Vagina (tissue), 2 donors: ENCODE measurements around the gene GRN. TPM values are rescaled to one million over a fixed set of nuclear protein-coding genes. Genes with fewer than 3 reads are reported as not detected.
"Not testable (repeated sequence)": the region's sequence is repeated elsewhere in the genome, so short reads cannot be mapped to it uniquely, and the experiment has no call there.

Experiments used
- DNase-seq, 2 donors: peaks; one replicate each; pipeline ENCODE4 v3.0.0-alpha.2; 2017; ENCODE audit errors: extremely low spot score in 2 of 2
- H3K27ac ChIP-seq: fragments of 200-600 bp; sonication (generic); one replicate; pipeline ENCODE4 v1.5.1; 2019
- H3K27me3 ChIP-seq: fragments of 200-600 bp; sonication (generic); one replicate; pipeline ENCODE4 v1.5.1; 2019
- H3K36me3 ChIP-seq, 2 donors: fragments of 200-600 bp; sonication (generic); one replicate each; pipeline ENCODE4 v1.5.1; 2017 to 2019
- H3K4me1 ChIP-seq: fragments of 200-600 bp; sonication (generic); one replicate; pipeline ENCODE4 v1.5.1; 2019
- H3K4me3 ChIP-seq, 2 donors: fragments of 200-600 bp; sonication (generic); 1 replicate in 1 of 2; 2 replicates in 1 of 2; pipeline ENCODE4 v1.5.1; 2016 to 2019
- H3K9me3 ChIP-seq: fragments of 200-600 bp; sonication (generic); one replicate; pipeline ENCODE4 v1.5.1; 2019
- POLR2A ChIP-seq, 2 donors: fragments of 450-650 bp; IDR thresholded peaks; one replicate each; pipeline ENCODE4 v1.6.1; 2017; ENCODE audit warnings: antibody characterized with exemption in 2 of 2, mild to moderate bottlenecking in 2 of 2, moderate library complexity in 2 of 2
- POLR2AphosphoS5 ChIP-seq, 2 donors: sonication (generic); formaldehyde crosslinking; IDR thresholded peaks; one replicate each; pipeline ENCODE4 v1.9.0; 2017; ENCODE audit warnings: antibody characterized with exemption in 2 of 2, mild to moderate bottlenecking in 2 of 2, low read depth in 1 of 2; ENCODE audit not compliant: insufficient read depth in 1 of 2
- intact Hi-C: fragments of 100-400 bp; cut with DNase I; formaldehyde crosslinking; loops from one replicate; pipeline ENCODE4 v1.15.1; 2023
- total RNA-seq: library from RNA; depleted of rRNA; stranded (reverse); fragments of >200 nt; gene quantifications from one replicate; pipeline ENCODE4 v1.2.3, GENCODE V29; 2016
- TF ChIP-seq, protein P1 (sequence below), 3 experiments: fragments of 450-650 bp in 2 of 3; fragments of 200-600 bp in 1 of 3; sonication (generic) in 1 of 3; IDR thresholded peaks; one replicate each; pipeline ENCODE4 v1.5.1; 2017 to 2019; ENCODE audit warnings: antibody characterized with exemption in 3 of 3, mild to moderate bottlenecking in 2 of 3, moderate library complexity in 2 of 3

GRN gene
- total RNA-seq, 1 donor from 2014 or later = 268 TPM

DNA sequence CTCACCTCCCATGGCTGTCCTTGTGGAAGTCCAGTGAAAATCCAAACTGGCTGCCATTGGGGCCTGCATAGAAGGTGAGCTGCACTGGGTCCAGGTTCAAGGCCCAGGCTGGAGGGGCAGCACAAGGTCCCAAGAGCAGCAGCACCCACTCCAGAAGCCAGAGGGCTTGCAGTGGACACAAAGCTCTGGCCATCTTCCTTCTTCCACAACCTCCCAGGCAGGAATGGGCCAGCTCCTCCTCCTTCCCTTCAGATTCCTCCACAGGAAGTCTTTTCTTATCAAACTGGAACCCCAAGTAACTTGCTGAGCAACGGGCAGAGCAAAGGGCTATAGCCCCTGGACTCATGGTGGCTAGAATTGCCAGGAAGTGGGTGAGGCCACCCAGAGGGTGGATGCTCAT is 44.2 kb downstream of the GRN start, which contains the start of gene ITGA2B:
TSS of gene ITGA2B (minus strand) at position 369 of the 400 bp plus-strand sequence. CDS start at position 193, 176 bp downstream.
- H3K27ac ChIP-seq = no peak within 1 kb of the TSS
- DNase-seq = no peak
- no peaks in the 10 kb centered on the region for H3K36me3 ChIP-seq
- no peaks in the 10 kb centered on the region for H3K27me3 ChIP-seq
- TF ChIP-seq POLR2A (IDR thresholded peaks at IDR 0.05) (no peak), POLR2AphosphoS5 (IDR thresholded peaks at IDR 0.05; ENCODE audit: insufficient read depth in 1 of 2, low read depth in 1 of 2) (no peak)
- TF ChIP-seq, protein P1, sequence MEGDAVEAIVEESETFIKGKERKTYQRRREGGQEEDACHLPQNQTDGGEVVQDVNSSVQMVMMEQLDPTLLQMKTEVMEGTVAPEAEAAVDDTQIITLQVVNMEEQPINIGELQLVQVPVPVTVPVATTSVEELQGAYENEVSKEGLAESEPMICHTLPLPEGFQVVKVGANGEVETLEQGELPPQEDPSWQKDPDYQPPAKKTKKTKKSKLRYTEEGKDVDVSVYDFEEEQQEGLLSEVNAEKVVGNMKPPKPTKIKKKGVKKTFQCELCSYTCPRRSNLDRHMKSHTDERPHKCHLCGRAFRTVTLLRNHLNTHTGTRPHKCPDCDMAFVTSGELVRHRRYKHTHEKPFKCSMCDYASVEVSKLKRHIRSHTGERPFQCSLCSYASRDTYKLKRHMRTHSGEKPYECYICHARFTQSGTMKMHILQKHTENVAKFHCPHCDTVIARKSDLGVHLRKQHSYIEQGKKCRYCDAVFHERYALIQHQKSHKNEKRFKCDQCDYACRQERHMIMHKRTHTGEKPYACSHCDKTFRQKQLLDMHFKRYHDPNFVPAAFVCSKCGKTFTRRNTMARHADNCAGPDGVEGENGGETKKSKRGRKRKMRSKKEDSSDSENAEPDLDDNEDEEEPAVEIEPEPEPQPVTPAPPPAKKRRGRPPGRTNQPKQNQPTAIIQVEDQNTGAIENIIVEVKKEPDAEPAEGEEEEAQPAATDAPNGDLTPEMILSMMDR (IDR thresholded peaks at IDR 0.05) = no peak
- H3K9me3 ChIP-seq = no peaks in the 10 kb centered on the region
- intact Hi-C loops = no loop called here
- peaks cover 19% of the 10 kb centered on the region for H3K4me1 ChIP-seq
- no peak within 1 kb of the TSS for H3K4me3 ChIP-seq

DNA sequence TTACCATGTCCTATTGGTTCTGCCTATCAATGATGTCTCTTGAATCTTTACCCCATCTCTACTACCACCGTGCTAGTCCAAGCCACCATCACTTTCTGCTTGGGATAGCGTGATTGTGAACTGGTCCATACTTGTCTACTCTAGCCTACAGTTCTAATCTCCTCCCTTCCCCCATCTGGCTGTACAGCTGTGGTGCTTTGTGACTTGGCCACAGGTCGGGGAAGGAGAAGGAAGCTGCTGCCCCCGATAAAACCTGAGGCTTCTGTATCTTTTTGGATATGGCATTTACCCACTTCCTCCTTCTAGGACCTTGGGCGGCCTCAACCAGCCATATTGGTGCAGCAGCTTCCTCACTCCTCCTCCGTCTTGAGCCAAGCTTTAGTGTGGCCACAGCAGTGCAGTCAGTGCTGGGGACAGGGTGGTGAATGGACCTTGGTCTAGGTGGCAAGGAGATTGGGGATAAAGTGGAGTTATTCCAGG is 44.7 kb downstream of the GRN start:
- DNase-seq = no peak
- H3K4me3 ChIP-seq = no peak overlapping the region
- H3K27ac ChIP-seq = no peak overlapping the region
- TF ChIP-seq POLR2AphosphoS5 (IDR thresholded peaks at IDR 0.05; ENCODE audit: insufficient read depth in 1 of 2, low read depth in 1 of 2) (no peak), POLR2A (IDR thresholded peaks at IDR 0.05) (no peak)
- TF ChIP-seq, protein P1 (IDR thresholded peaks at IDR 0.05) = no peak
- no peaks in the 10 kb centered on the region for H3K36me3 ChIP-seq
- no peaks in the 10 kb centered on the region for H3K27me3 ChIP-seq
- peaks cover 14% of the 10 kb centered on the region for H3K4me1 ChIP-seq
- intact Hi-C loops = no loop called here
- no peaks in the 10 kb centered on the region for H3K9me3 ChIP-seq

GRCh38 chr17:44390250-44390870 is 45.3 kb downstream of the GRN start:
- DNase-seq = no peak
- no peaks in the 10 kb centered on the region for H3K9me3 ChIP-seq
- intact Hi-C loops = no loop called here
- peaks cover 0 to under 1% of the 10 kb centered on the region in 2 donors for H3K36me3 ChIP-seq
- no peak overlapping the region for H3K27ac ChIP-seq
- TF ChIP-seq, protein P1 (IDR thresholded peaks at IDR 0.05) = no peak
- TF ChIP-seq POLR2AphosphoS5 (IDR thresholded peaks at IDR 0.05; ENCODE audit: insufficient read depth in 1 of 2, low read depth in 1 of 2) (no peak), POLR2A (IDR thresholded peaks at IDR 0.05) (no peak)
- no peak overlapping the region for H3K4me3 ChIP-seq
- peaks cover 10% of the 10 kb centered on the region for H3K4me1 ChIP-seq
- no peaks in the 10 kb centered on the region for H3K27me3 ChIP-seq

DNA sequence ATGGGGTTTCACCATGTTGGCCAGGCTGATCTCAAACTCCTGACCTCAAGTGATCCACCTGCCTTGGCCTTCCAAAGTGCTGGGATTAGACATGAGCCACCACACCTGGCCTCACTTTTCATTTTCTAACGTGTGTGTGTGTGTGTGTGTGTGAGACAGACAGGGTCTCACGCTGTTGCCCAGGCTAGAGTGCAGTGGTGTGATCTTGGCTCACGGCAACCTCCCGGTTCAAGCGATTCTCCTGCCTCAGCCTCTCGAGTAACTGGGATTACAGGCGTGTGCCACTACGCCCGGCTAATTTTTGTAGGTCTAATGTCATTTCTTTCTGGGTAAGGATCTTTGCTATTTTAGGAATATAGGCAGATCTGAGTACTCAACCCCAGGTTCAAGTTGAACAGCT is 49.0 kb downstream of the GRN start:
- H3K27me3 ChIP-seq, intact Hi-C loops, DNase-seq, H3K27ac ChIP-seq, H3K4me3 ChIP-seq, H3K9me3 ChIP-seq, H3K4me1 ChIP-seq: not testable (repeated sequence)
- peaks cover 0 to 11% of the 10 kb centered on the region in 2 donors for H3K36me3 ChIP-seq

- no peak overlapping the region for H3K4me3 ChIP-seq
- TF ChIP-seq POLR2A (IDR thresholded peaks at IDR 0.05) = no peak
- TF ChIP-seq, protein P1 (IDR thresholded peaks at IDR 0.05) = no peak
- TF ChIP-seq POLR2AphosphoS5 (IDR thresholded peaks at IDR 0.05; ENCODE audit: insufficient read depth in 1 of 2, low read depth in 1 of 2) = no peak
- no peaks in the 10 kb centered on the region for H3K27me3 ChIP-seq
- DNase-seq = no peak
- peaks cover 0 to 18% of the 10 kb centered on the region in 2 donors for H3K36me3 ChIP-seq
- H3K4me1 ChIP-seq = no peaks in the 10 kb centered on the region
- H3K9me3 ChIP-seq = no peaks in the 10 kb centered on the region
- H3K27ac ChIP-seq = no peak overlapping the region
- intact Hi-C loops = no loop called here
Measured at GRCh38 chr17:44394833-44395232, 49.7 kb downstream of the GRN start.
